GM12878 (cell line): Measurements from ENCODE around the gene CHRM5. TPM values are rescaled to one million over a fixed set of nuclear protein-coding genes. Genes with fewer than 3 reads are reported as not detected.

ENCODE experiments used
- BHLHE40 ChIP-seq, 2 experiments: fragments of 450-650 bp in 1 of 2; IDR thresholded peaks; 2 replicates each; pipeline ENCODE4 v1.6.1; 2011 to 2017; ENCODE audit warnings: low read depth in 2 of 2, borderline replicate concordance in 1 of 2, improper control_type of control experiment in 1 of 2, low read length in 1 of 2, mild to moderate bottlenecking in 1 of 2
- CHD2 ChIP-seq: IDR thresholded peaks from 2 replicates; pipeline ENCODE4 v1.6.1; 2011; ENCODE audit warnings: low read depth, low read length, improper control_type of control experiment, borderline replicate concordance
- FOS ChIP-seq: IDR thresholded peaks from 3 replicates; pipeline ENCODE4 v1.6.1; 2011; ENCODE audit warnings: borderline replicate concordance; ENCODE audit not compliant: insufficient read length; ENCODE audit errors: extremely low read depth
- HDAC6 ChIP-seq: fragments of 200-600 bp; sonication (generic); IDR thresholded peaks from one replicate; pipeline ENCODE4 v1.8.0; 2017; ENCODE audit warnings: antibody characterized with exemption; ENCODE audit not compliant: unreplicated experiment
- HDGF ChIP-seq: fragments of 450-650 bp; IDR thresholded peaks from 2 replicates; pipeline ENCODE4 v1.6.1; 2016; ENCODE audit warnings: antibody characterized with exemption
- KDM1A ChIP-seq: fragments of 200-600 bp; sonication (generic); IDR thresholded peaks from 2 replicates; pipeline ENCODE4 v1.6.1; 2016; ENCODE audit warnings: borderline replicate concordance
- LARP7 ChIP-seq: fragments of 450-650 bp; IDR thresholded peaks from 2 replicates; pipeline ENCODE4 v1.6.1; 2017; ENCODE audit warnings: mild to moderate bottlenecking
- MEF2A ChIP-seq: IDR thresholded peaks from 2 replicates; pipeline ENCODE4 v1.6.1; 2011; ENCODE audit warnings: low read depth, mild to moderate bottlenecking, low read length, moderate library complexity; ENCODE audit not compliant: insufficient read depth
- MEF2B ChIP-seq: fragments of 450-650 bp; IDR thresholded peaks from 2 replicates; pipeline ENCODE4 v1.6.1; 2018; ENCODE audit warnings: mild to moderate bottlenecking, moderate library complexity; ENCODE audit not compliant: partially characterized antibody, poor library complexity, severe bottlenecking
- MXI1 ChIP-seq: fragments of 150-350 bp; IDR thresholded peaks from 2 replicates; pipeline ENCODE4 v1.6.1; 2011; ENCODE audit warnings: low read depth, mild to moderate bottlenecking, inconsistent platforms, low read length, improper control_type of control experiment
- PBX3 ChIP-seq: IDR thresholded peaks from 2 replicates; pipeline ENCODE4 v1.6.1; 2011; ENCODE audit warnings: mild to moderate bottlenecking, low read depth, low read length, moderate library complexity; ENCODE audit not compliant: insufficient replicate concordance
- POLR2AphosphoS2 ChIP-seq: IDR thresholded peaks from 2 replicates; pipeline ENCODE4 v1.6.1; 2011; ENCODE audit warnings: low read depth, mild to moderate bottlenecking, low read length, improper control_type of control experiment, moderate library complexity
- POLR2AphosphoS5 ChIP-seq: IDR thresholded peaks from 2 replicates; pipeline ENCODE4 v1.6.1; 2011; ENCODE audit warnings: mild to moderate bottlenecking, low read length, inconsistent platforms
- RAD21 ChIP-seq: IDR thresholded peaks from 2 replicates; pipeline ENCODE4 v1.6.1; 2011; ENCODE audit warnings: mild to moderate bottlenecking, low read depth, low read length, moderate library complexity; ENCODE audit not compliant: insufficient read depth
- RAD51 ChIP-seq: fragments of 450-650 bp; IDR thresholded peaks from 2 replicates; pipeline ENCODE4 v1.6.1; 2016; ENCODE audit warnings: moderate library complexity, mild to moderate bottlenecking, inconsistent platforms
- SMC3 ChIP-seq: IDR thresholded peaks from 2 replicates; pipeline ENCODE4 v1.6.1; 2011; ENCODE audit warnings: low read length, improper control_type of control experiment, borderline replicate concordance
- SP1 ChIP-seq: IDR thresholded peaks from one replicate; pipeline ENCODE4 v1.6.1; 2011; ENCODE audit warnings: low read depth, low read length
- SPI1 ChIP-seq: IDR thresholded peaks from 2 replicates; pipeline ENCODE4 v1.6.1; 2011; ENCODE audit warnings: low read depth, mild to moderate bottlenecking, low read length, moderate library complexity, borderline replicate concordance; ENCODE audit not compliant: insufficient read depth
- SREBF1 ChIP-seq: IDR thresholded peaks from 2 replicates; pipeline ENCODE4 v1.6.1; 2012; ENCODE audit warnings: mild to moderate bottlenecking, low read length
- STAT1 ChIP-seq: fragments of 450-650 bp; conservative IDR thresholded peaks from 2 replicates; pipeline ENCODE4 v1.6.1; 2014; ENCODE audit warnings: antibody characterized with exemption, mild to moderate bottlenecking
- YBX1 ChIP-seq: fragments of 450-650 bp; IDR thresholded peaks from 2 replicates; pipeline ENCODE4 v1.6.1; 2016; ENCODE audit warnings: antibody characterized with exemption
- ZNF274 ChIP-seq: IDR thresholded peaks from one replicate; pipeline ENCODE4 v1.8.0; 2011; ENCODE audit not compliant: insufficient read length, insufficient read depth
- polyA plus RNA-seq, 11 experiments: library from polyadenylated mRNA; depleted of rRNA in 4 of 11; unstranded in 6 of 11; stranded (reverse) in 5 of 11; fragments of >200 nt; fragmentation: Nextera tagmentation in 4 of 11; fragmentation: Illumina TruSeq in 1 of 11; extraction: Ambion mirVana in 4 of 11; extraction: Trizol in 1 of 11; gene quantifications; 1 replicate in 1 of 11; 2 replicates in 10 of 11; pipeline versions ENCODE4 v1.2.1 to v1.2.3, GENCODE V29; 2011 to 2016; ENCODE audit warnings: inconsistent platforms in 2 of 11, missing spikeins in 2 of 11, low read depth in 1 of 11
- total RNA-seq, 4 experiments: library from RNA; depleted of rRNA in 3 of 4; stranded (reverse); fragments of >200 nt in 3 of 4; fragmentation: Illumina TruSeq in 1 of 4; extraction: Trizol in 1 of 4; gene quantifications; 2 replicates each; pipeline versions ENCODE4 v1.2.1 to v1.2.3, GENCODE V29; 2013 to 2021
- TF ChIP-seq, protein P1 (sequence below): fragments of 450-650 bp; IDR thresholded peaks from 2 replicates; pipeline ENCODE4 v1.6.1; 2016; ENCODE audit warnings: mild to moderate bottlenecking
- TF ChIP-seq, protein P2 (sequence below): IDR thresholded peaks from 2 replicates; pipeline ENCODE4 v1.6.1; 2012; ENCODE audit warnings: low read depth, low read length, improper control_type of control experiment
- TF ChIP-seq, protein P3 (sequence below): IDR thresholded peaks from 2 replicates; pipeline ENCODE4 v1.6.1; 2012; ENCODE audit warnings: low read depth, low read length, improper control_type of control experiment
- TF ChIP-seq, protein P4 (sequence below): fragments of 450-650 bp; IDR thresholded peaks from 2 replicates; pipeline ENCODE4 v1.6.1; 2016; ENCODE audit warnings: mild to moderate bottlenecking

Gene CHRM5
- total and polyA plus RNA-seq, 10 of the 15 experiments (the other 5 are each of a cell fraction or from before 2014, with no cell fraction given), result 0.01 to 0.10 (median 0.04) TPM; not detected in 6

DNA sequence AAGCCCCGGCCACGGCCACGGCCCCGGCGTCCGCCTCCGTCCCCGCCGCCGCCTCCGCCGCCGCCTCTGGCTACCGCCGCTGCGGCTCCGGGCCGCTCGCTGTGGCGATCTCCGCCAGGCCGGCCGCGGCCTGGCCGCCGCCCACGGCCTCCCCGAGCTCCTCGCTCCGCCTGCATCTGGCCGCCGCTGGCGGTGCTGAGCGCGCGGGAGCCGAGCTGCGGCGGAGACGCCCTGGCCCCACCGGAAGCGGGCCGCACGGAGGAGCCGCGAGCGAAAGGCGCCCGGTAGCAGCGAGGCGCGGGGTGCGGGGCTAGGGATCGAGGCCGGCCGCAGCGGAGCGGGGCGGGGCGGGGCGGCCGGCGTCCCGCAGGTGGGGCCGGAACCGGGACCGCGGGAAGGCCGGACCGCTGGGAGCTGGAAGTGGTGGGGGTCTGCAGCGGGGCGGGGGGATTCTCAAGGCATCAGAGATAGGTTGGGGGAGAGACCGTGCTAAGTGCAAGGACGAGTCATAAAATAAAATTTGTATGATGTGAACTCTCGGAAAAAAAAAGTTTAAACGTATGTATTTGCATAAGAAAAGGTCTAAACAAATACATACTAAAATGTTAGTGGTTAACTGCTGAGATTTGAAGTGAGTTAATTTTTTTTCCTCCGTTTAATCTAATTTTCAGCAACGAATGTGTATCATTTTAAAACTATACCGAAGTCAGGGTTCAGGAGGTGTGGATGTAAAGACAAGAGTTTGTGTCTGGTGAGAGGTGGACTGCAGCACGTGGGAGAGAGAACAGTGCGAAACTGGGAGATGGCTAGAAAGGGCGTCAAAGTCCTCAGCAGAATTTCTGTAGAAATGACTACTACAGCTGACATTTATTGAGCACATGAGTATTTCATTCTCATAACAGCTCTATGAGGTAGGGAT is 70.8 kb downstream of the CHRM5 start, which contains the start of gene AVEN (continued):
- no peak for TF ChIP-seq STAT1
- TF ChIP-seq, protein P1, sequence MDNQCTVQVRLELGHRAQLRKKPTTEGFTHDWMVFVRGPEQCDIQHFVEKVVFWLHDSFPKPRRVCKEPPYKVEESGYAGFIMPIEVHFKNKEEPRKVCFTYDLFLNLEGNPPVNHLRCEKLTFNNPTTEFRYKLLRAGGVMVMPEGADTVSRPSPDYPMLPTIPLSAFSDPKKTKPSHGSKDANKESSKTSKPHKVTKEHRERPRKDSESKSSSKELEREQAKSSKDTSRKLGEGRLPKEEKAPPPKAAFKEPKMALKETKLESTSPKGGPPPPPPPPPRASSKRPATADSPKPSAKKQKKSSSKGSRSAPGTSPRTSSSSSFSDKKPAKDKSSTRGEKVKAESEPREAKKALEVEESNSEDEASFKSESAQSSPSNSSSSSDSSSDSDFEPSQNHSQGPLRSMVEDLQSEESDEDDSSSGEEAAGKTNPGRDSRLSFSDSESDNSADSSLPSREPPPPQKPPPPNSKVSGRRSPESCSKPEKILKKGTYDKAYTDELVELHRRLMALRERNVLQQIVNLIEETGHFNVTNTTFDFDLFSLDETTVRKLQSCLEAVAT, result no peak
- no peak for TF ChIP-seq POLR2AphosphoS5
- peak; percentile 83 for TF ChIP-seq LARP7
- no peak for TF ChIP-seq CHD2
- no peak for TF ChIP-seq SREBF1
- TF ChIP-seq MEF2B, result no peak
- TF ChIP-seq, protein P2, sequence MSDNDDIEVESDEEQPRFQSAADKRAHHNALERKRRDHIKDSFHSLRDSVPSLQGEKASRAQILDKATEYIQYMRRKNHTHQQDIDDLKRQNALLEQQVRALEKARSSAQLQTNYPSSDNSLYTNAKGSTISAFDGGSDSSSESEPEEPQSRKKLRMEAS, result no peak; the same call in 1 of the 2 replicates
- no peak for TF ChIP-seq PBX3
- TF ChIP-seq HDGF, result no peak
- TF ChIP-seq, protein P3, sequence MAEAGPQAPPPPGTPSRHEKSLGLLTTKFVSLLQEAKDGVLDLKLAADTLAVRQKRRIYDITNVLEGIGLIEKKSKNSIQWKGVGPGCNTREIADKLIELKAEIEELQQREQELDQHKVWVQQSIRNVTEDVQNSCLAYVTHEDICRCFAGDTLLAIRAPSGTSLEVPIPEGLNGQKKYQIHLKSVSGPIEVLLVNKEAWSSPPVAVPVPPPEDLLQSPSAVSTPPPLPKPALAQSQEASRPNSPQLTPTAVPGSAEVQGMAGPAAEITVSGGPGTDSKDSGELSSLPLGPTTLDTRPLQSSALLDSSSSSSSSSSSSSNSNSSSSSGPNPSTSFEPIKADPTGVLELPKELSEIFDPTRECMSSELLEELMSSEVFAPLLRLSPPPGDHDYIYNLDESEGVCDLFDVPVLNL, result no peak
- TF ChIP-seq, protein P4, sequence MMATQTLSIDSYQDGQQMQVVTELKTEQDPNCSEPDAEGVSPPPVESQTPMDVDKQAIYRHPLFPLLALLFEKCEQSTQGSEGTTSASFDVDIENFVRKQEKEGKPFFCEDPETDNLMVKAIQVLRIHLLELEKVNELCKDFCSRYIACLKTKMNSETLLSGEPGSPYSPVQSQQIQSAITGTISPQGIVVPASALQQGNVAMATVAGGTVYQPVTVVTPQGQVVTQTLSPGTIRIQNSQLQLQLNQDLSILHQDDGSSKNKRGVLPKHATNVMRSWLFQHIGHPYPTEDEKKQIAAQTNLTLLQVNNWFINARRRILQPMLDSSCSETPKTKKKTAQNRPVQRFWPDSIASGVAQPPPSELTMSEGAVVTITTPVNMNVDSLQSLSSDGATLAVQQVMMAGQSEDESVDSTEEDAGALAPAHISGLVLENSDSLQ, result no peak; the same call in 1 of the 2 replicates
- TF ChIP-seq KDM1A, result no peak
- no peak for TF ChIP-seq RAD21
- no peak for TF ChIP-seq MEF2A
- no peak for TF ChIP-seq HDAC6
- no peak for TF ChIP-seq ZNF274
- no peak for TF ChIP-seq FOS
- TF ChIP-seq SPI1, result no peak
- no peak for TF ChIP-seq MXI1
- TF ChIP-seq SP1, result no peak
- no peak for TF ChIP-seq POLR2AphosphoS2
- peak; percentile 31 to 42; a peak in 1 of 4 replicates for TF ChIP-seq BHLHE40 (IDR thresholded peaks at IDR 0.05; ENCODE audit: borderline replicate concordance in 1 of 2, low read depth in 2 of 2, low read length in 1 of 2)
- TF ChIP-seq YBX1, result no peak
- peak; percentile 70 for TF ChIP-seq RAD51
- TF ChIP-seq SMC3, result no peak
